Non-pigmented ciliary epithelial cell (primary cell): ENCODE measurements around the gene ANOS1.

ENCODE experiments used
- DNase-seq: peaks from one replicate; pipeline ENCODE4 v3.0.0-alpha.2; 2010; ENCODE audit warnings: low read depth

Gene ANOS1

DNA sequence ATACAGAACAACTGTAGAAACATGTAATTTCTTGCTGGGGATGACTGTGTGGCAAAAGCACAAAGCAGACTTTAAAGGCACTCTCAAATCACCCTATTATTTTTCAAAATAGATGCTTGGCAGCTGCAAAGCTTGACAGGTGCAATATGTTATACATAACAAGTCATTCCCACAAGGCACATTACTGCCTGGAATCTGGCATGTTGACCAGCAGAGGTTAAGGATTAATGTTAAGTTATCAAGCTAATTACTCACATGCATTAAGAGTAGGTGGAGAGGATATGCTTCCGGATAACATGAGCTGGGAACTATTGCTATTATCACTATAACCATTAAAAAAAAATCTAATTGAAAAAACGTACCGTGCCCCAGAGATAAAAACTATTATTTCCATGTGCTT lies 17.8 kb downstream of the ANOS1 start:
- no peak for DNase-seq

DNA sequence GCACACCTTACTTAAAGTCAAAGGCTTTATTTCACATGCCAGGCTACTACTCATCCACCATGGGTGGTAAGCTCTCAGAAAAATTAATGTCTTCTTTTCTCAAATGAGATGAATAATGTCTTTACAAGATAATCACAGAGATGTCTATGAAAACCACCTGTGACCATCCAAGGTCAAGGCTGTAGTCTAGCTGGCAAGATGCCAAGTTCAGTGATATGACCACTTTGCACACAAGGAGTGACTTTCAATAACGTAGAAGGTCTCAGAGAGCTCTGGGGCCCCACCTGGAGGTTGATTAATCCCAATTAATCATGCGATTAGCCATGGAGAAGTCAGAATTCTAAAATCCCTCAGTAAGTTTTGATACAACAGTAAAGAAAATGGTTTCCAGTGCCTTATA lies 20.5 kb downstream of the ANOS1 start:
- DNase-seq = no peak

DNA sequence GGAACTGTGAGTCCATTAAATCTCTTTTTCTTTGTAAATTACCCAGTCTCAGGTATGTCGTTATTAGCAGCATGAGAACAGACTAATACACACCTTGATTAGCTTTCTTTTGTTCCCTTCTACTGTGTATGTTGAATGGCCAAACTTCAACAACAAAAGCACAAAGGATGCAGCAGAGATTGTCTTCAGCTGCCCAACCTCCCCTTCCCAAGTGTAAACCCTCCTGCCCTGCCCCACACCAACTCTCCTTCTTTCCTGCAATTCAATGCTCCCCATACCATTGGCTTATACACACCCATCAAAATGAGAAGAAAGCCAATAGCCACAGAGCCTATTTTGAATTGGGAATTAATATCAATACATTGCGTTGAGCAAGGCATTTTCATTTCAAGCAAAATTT lies 27.8 kb downstream of the ANOS1 start:
- DNase-seq = no peak

DNA sequence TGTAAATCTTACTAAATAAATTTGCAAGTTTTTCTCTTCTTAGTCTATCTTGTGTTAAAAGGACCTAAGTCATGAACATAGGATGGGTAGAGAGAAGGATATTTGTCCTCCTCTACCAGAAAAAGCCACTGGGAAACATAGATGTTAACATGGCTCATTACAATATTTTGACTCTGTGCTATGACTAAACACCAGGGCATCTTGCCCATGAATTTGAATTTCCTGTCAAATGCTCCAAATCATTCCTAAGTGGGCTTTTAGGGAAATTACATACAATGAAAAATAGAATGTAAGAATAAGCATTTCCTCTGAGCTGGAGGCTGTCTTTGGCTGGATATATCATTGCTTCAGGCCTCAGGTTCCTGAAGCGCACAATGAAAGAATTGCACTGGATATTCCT lies 39.1 kb downstream of the ANOS1 start:
- DNase-seq = no peak

DNA sequence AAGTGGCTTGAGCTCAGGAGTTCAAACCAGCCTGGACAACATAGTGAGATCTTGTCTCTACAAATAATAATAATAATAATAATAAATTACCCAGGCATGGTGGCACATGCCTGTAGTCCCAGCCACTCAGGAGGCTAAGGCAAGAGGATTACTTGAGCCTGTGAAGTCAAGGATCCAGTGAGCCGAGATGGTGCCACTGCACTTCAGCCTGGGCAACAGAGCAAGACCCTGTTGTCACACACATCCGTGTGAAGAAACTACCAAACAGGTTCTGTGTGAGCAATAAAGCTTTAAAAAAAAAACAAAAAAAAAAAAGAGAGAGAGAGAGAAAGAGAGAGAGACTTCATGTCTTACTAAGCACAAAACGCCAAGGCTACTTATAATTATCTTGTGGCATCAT lies 42.5 kb downstream of the ANOS1 start:
- DNase-seq = no peak

DNA sequence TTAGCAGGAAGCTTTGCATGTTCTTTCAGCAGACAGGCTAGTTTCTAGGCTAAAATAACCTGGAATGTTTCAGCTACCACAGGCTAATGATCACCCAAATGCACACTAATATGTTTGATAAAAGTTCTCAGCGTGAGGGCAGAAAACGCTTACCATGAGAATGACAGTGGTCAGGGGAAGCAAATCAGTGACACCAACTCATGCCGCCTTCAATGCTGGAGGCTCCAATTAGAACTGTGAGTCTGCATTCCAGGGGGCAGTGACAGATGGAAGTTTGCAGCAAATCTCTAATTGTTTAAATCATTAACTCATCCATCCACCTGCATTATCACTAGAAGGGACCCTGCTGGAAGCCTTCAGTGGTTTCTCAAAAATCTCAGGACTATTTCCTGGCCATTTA lies 43.2 kb downstream of the ANOS1 start:
- no peak for DNase-seq

DNA sequence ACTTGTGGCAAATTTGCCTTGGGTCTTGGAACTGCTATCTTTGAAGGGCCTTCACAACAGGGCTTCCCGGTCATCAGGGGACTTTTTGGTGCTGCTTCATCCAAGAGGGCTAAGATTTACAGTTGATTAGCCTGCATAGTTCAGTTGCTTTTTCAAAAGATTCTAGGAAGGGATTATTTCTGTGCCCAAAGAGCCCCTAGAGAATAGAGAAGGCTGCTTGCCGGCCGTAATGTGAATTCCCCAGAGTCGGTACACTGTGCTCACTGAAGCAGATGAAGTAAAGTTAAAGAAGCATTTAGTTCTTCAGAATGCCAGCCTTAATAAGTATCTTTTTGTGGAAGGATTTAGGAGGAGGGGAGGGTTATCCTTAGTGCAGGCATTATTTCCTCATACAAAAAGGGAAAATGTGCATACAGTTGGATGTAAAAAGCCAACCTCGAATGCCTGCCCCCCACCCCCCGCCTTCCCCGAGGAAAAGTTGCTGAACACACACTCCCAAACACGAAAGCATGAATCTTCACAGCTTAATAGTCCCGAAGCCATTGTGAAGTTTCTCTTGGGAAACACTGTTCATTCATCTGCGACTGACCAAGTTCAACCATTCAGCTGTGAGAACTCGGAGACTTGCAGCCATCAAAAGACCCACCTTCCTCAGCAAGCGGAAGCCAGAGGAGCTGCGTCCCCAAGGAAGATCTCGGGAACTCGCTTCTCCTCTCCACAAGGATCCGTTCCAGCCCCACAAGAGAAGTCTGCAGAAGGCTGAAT lies 47.6 kb downstream of the ANOS1 start:
- no peak for DNase-seq

DNA sequence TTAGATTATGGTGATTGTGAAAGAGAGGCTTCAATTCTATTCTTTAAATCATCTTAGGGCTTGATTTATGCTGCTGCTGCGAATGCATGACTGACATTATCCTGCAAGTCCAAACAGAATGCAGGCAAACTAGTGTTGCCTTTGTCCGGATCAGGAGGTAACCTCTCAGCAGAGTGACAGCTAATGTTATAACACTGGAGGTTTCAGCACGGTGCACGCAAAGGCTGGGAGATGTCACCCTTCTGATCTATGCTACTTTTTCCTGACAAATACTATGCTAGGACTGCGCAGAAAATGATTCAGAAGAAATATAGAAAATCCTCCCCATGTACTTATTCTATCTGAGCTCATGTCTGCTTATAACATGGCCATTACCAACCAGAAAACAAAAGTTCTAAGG lies 48.2 kb downstream of the ANOS1 start:
- DNase-seq = no peak

DNA sequence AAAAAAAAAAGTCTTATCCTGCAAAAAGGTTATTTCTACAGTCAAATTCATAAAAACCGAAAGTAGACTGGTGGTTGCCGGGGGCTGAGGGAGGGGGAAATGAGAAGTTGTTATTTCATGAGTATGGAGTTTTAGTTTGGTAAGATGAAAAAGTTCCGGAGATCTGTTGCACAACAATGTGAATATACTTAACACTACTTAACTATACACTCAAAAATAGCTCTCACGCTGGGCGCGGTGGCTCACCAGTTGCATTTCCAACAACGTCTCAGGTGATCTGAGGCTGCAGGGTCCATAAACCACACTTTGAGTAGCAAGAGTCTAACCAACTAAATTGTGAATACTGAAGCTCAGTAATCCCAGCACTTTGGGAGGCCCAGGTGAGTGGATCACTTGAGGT lies 52.4 kb downstream of the ANOS1 start:
- DNase-seq = no peak

DNA sequence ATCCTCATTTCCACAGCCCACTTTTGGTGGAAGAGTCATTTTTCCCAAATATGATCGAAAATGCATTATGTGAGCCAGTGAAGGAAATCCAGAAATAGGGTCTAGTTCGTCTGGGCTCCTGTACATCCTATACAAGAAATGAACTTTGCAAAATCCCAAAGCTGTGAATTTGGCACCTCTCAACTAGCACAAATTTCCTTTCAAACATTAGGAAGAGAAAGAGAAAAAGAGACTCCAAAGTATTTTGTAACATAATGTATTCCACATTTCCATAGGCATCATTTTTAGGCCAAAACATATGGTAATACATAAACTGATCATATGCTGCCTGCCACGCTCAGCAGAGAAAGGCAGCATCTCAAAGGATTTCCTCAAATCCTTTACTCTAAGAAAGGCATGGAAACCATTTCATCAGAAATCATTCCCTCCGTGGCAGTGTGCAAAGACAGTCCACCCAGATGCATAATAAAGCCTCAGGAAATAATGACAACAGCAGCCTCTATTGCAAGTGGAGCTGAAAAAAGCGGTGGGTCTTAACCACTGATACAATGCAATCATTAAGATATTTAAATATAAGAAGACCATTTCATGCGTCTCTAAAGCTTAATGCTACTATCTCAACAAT lies 56.8 kb downstream of the ANOS1 start:
- no peak for DNase-seq

DNA sequence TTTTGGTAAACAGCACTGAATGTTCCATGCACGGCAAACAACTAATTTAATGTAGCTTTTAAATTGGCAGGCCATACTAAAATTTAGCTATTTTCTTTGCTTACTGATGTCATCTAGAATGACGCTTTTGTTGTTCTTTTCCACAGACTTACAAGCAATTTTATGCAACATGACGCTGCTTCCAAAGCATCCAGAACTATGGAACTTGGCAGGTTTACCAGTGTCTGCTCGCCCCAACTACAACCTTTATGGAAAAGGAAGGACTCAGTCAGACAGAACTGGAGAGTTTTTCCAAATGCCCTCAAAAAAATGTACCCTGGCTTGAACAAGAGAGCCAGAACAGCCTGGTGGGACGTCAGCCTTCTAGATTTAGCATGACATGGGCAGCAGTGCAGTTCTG lies 58.7 kb downstream of the ANOS1 start:
- no peak for DNase-seq

DNA sequence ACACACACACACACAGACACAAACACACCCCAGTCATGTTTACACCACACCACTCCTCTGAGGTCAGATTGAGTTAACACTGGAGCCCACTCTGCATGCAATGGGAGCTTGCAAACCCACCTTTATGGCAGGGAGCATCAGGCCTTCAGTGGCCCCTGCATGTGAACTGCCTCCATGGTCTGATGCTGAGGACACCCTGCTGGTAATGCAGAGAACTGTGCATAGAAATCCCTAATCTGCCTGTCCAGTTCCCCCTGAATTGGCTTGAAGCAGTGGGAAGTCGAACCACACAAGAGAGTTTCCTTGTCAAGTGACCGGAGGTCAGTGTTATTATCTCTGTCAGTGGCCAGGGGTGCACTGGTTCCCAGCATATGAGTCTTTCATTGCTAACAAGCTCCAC lies 59.8 kb downstream of the ANOS1 start:
- DNase-seq = no peak

DNA sequence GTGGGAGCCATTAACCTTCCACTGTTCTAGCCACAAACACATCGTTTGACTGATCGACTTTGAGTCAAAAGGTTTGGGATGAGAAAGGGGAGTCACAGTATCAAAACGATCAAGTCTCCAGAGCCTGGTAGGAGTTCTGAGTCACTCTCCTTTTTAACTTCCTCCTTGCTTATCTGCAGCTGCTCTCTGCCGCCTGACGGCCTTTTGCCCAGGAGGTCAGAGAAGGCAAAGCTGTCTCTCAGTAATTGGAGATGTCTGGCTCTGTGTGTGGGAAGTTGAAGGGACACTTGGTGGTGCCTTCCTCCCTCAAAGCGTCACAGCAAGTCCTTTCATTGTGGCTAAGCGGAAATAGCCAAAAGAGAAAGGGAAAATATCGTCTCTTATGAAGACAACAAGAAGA lies 63.1 kb downstream of the ANOS1 start:
- DNase-seq = no peak

DNA sequence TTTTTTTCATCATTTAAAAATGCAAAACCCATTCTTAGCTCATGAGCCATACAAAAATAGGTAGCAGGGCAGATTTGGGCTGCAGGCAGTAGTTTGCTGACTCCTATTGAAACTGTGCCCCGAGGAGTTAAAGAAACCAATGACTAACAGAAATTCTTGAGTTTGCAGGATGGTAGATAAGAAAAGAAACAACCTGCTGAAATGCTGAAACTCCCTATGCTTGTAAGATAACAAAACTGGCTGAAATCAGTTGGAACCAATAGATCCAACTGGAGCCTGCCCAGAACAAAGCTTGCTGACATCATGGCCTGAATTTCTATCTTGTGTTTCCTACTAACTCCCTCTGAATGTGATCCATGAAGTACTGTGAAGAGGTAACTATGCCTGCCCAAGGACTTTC lies 68.6 kb downstream of the ANOS1 start:
- peak; percentile 13 for DNase-seq

DNA sequence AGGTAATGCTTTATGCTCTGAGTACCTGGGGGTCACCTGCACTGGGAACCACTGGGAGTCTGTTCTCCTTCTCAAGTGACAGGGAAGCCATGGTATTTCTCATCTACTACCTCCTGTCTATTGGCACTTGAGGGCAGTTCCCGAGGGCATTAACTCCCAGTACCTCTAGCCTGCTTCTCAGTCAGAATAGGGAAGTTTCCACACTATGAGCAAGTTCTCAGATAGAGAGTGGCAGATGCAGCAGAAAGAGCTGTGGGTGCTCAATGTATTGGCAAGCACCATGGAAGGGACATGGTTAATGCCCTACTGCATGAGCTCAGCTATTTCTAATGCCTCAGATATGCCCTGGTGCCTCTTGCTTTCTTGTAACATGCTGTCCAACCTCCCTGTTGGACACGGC lies 74.1 kb downstream of the ANOS1 start:
- DNase-seq = no peak

DNA sequence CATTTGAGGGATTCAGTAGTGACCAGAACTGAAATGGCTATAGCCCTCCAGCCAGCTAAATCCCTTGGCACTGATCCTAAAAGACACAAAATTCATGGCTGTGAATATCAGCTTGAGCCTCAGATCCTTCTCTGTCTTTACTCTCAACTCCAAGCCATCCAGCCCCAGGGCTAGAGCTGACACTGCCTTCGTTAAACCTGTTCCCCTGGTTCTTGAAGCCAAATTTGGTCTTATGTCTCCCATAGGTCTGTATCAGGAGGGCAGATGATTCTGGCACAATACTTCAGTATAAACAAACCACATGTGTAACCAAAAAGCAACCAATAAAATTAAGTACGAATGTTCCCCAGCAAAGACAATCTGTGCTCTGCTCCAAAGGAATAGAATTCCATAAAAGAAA lies 78.0 kb downstream of the ANOS1 start:
- DNase-seq = no peak

DNA sequence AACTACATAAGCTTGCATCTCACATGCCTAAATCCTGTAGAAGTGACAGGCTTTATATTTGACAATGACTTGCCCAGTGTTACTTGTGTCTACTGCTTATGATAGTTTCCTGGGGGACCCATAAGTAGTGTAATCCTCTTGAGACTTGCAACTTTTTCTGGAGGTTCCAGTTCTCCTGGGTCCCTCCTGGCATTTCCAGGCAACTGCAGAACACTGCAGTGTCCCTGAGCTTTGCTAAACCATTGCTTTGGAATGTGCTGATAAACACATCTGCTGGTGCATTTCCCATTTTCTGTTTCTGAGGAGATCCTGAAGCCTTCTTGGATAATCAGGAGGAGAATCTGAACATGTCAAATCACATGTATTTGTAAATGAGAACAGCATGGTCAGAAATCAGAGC lies 82.0 kb downstream of the ANOS1 start:
- DNase-seq = no peak

DNA sequence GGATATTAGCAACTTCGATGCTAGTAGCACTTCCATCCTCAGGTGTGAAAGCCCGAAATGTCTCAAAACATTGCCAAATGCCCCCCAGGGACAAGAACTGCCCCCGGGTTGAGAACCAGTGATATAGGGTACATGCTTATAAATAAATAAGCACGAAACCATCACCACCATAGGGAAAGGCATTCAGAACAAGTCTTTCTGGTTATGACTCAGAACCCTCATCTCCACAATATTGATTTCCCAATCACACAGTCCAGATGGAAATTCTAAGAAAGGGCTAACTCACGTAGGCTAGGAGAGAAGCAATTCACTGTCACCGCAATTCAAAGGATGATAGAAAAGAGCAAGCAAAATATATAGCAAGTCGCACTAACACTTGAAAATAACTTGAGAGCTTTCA lies 84.8 kb downstream of the ANOS1 start:
- DNase-seq = no peak

DNA sequence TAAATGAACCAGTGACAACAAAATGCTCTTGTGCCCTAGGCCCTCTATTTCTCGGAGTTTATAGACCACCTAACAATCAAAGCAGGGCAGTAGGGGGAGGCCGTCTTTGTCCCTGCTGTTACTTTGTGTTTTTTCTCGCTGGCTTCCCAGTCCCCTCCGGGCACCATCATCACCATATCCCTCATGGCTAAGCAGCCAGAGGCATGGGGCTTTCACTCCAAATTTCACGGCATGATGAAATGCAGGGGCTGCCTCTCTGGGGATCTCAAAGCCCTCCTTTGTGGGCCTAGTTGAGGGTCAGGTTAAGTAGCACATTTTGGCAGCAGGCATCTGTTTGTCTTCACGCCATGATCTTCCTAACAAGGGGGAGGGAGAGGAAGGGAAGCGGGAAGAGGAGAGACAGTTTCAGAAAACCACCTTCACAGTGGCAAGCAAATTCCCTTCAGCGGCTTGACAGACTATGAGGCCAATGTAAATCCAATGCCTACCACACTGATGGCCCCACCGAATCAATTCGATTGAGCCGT lies 91.9 kb downstream of the ANOS1 start:
- DNase-seq = no peak

DNA sequence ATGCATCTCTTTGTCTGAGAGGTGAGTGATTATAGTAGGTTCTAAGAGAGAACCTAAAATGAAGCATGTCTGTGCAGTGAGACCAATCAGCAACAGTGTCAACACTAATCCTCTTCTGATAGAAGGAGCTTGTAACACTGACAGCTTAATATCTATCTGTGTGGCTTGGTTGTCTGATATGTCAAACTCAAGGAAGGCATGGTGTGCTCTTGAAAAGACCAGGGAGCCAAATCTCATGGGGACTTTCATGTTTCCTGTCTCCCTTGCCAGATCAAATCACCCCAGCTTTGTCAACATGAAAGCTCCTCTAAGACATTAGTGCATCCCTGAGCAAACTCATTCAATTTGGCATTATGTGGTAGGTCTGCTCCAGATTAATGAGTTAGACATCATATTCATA lies 95.4 kb downstream of the ANOS1 start:
- DNase-seq = no peak

DNA sequence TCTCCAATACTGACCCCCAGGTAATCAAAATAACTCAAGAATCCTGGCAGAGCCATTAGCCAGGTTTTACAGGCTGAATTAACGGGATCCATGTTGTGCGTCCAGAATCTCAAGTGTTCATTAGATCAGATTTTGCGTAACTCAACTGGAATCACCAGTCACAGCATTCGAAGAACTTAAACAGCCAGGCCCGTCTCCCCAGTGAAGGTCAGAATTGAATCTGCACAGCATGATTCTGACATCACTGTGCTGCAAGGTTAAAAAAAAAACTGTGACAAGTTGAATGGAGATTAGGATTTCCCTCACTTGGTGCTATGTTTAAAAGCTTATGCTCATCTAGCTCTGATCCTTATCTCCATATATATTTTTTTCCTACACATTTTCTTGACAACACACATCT lies 96.1 kb downstream of the ANOS1 start:
- DNase-seq = no peak

DNA sequence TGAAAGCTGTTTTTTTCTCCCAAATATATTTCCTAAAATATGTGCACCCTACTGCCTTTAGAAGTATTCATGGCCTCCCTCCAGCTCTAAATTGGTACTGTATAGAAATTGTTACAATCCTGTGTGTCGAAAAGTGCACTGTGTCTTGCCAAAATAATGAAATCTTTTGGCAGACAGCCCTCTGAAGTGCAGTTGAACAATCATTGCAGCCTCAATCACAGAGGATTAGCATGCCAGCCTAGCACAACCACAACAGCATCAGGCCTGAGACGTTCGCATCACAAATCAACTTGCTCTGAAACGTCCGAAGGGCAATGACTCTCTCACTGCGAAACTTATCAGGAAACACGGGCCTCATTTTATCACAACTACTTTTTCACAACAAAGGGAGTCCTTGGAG lies 99.0 kb downstream of the ANOS1 start:
- DNase-seq = no peak

DNA sequence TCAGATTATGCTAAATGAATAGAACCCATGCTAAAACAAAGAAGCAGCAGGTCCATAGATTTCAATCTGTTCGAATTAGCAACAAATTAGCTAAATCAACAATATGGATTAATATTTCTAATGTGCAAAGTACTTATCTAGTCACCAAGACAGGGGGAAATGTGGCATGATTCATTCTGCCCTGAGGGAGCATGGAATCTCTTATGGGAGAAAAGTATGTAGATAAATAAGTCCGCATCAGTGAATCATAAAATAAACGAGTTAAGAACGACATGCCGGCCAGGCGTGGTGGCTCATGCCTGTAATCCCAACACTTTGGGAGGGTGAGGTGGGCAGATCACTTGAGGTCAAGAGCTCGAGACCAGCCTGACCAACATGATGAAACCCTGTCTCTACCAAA lies 102.1 kb downstream of the ANOS1 start:
- peak; percentile 36 for DNase-seq

DNA sequence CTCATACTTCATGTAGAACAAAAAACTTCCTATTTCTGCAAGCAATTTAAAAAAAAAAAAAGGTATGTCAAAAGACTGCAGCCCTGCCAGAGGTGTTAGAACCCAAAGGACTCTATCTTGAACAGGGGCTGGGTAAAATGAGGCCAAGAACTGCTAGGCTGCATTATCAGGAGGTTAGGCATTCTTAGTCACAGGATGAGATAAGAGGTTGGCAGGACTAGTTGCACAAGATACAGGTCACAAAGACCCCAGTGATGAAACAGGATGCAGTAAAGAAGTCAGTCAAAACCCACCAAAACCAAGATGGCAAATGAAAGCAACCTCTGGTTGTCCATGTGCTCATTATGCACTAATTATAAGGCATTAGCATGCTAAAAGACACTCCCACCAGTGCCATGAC lies 104.1 kb downstream of the ANOS1 start:
- DNase-seq = no peak
